ENCODE results near the gene ZIC1.

ZIC1 gene

DNA sequence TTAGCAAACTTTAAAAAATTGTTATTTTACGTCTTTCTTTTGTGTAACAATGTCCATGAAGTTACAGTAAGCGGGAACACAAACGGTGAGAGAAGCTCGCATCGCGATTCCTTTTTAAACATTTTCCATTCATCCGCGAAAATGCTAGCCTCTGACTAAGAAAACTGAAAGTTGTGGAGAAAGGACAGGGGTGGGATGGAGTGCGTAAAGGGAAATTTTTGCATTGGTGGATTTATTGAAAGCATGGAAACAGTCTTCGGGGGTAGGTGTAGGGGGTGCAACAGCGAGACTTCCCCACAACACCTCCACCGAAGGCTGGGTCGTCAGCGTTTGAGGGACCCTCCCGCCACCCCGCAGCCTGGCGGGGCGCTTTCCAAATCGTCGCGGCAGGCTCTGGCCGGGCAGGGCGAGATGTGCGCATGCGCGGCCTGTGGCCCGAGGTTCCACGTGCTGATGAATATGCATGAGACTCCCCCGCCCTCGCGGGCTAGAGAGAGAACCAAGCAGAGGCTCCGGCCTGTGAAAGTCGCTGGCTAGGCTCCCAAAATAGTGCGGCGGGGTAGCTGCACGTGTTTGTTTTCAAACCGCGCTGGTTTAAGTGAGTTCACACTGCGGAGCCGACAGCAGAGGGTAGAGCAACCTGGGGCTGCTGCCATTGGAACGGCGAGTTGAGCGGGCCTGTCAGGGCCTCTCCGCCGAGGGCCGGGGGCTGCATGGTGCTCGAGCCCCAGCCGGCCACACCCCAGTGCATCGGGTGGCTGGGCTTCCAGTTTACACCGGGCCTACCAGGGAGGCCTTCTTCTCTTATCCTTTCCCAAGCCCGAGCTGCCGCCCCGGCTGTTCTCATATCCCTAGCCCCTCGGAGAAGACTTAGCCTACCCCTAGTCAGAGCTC is 9.9 kb downstream of the ZIC1 start:
- Mint-ChIP-seq H3K27ac (no peak overlapping the region), H3K27me3 (peaks cover 75% of the 10 kb centered on the region), H3K36me3 (no peaks in the 10 kb centered on the region), H3K9me3 (no peaks in the 10 kb centered on the region), H3K4me1 (no peaks in the 10 kb centered on the region), H3K4me3 (no peak overlapping the region)
- no peak for ATAC-seq

DNA sequence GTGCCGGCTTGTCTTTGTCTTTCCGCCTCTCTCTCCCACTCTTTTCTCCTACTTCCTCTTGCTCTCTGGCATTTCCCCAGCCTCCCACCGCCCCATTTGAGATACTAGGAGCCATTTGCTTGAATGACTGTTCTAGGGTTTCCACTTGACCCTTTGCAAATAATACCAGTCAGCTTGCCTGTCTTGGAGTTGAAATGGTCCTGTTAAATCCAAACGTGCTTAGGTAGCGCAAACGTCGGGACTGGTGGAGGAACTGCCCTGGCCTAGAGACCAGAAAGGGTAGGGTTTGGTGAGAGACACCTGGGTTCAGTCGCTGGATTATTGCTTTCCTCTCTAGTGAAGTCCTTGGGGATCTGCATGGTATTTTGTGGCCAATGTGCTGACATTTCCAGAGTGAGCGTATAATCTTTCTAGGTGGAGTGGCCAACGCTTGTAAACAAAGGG is 10.6 kb downstream of the ZIC1 start:
- no peaks in the 10 kb centered on the region for H3K36me3 Mint-ChIP-seq
- H3K4me1 Mint-ChIP-seq, result no peaks in the 10 kb centered on the region
- H3K4me3 Mint-ChIP-seq, result no peak overlapping the region
- H3K27me3 Mint-ChIP-seq, result peaks cover 71% of the 10 kb centered on the region
- ATAC-seq, result no peak
- no peak overlapping the region for H3K27ac Mint-ChIP-seq
- no peaks in the 10 kb centered on the region for H3K9me3 Mint-ChIP-seq

DNA sequence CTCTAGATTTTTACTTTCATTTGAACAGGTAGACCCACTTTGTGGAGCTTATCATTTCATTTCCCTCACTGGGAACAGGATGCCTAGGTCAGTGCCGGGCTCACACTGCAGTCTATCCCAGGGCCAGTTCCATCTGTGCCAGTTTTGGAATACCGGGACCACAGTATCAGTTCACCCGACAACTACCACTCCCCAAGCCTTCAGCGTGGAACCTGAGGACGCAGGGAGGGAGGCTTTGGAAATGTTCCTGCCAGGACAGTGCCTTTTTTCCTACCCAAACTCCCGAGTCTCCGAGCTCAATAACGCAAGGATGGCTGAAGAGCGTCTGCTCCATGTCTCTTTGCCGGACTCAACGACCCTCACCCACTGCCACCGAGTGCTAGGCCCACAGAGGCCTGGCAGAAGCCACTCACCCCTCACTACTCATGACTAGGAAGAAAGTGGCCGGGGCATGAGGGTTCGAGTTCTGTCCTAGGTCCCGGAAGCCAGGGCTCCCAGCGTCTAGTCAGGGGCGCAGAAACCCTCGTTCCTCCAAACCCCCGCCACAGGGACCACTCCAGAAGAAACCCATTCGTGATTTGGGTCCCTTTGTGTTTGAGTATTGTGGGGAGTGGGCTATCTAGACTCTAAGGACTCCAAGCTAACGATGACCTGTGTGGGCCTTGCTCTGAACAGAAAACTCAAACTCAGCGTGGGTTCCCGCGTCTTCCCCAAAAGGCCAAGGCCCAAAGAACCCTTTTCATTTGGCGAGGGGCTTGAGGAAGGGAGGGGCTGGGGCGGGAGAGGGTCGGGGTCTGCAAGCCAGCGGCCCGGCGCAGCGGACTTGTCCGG is 11.4 kb downstream of the ZIC1 start:
- Mint-ChIP-seq H3K36me3 (no peaks in the 10 kb centered on the region), H3K27me3 (peaks cover 63% of the 10 kb centered on the region), H3K4me1 (no peaks in the 10 kb centered on the region), H3K27ac (no peak overlapping the region), H3K4me3 (no peak overlapping the region), H3K9me3 (no peaks in the 10 kb centered on the region)
- ATAC-seq, result no peak

DNA sequence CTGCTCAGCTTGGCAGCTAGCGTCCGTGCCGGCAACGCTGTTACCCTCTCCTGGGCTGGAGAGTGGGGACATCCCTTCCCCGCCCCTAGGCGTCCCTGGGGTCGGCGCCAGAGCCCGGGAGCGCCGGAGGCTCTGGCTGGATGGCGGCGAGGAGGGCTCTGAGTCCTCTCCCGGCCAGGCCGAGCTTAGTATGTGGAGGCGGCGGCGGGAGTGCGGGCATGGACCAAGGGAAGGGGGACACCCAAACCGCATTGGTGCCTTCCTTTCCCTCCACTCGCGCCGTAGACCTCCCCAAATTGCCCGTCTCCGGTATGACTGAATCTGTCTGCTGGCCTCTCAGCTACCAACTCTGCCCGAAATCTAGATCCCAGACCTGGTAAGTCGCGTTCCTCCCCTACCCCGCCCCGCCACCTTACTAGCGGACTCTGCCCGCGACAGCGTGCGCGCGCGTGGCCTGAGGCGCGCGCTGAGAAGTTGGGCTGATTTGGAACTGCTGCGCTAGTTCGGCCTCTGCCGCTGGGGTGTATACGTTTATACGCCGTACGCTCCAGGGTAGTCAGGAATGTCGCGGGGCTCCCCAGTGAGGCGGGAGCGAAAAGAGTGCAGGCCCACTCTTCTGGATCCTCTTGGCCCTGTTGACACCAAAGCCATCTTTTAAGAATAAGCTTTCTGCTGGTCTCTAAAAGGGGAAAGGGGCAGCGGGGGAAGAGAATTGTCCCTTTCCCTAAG is 12.2 kb downstream of the ZIC1 start:
- Mint-ChIP-seq H3K4me1 (no peaks in the 10 kb centered on the region), H3K4me3 (no peak overlapping the region), H3K36me3 (no peaks in the 10 kb centered on the region), H3K9me3 (no peaks in the 10 kb centered on the region), H3K27me3 (peaks cover 61% of the 10 kb centered on the region), H3K27ac (no peak overlapping the region)
- ATAC-seq, result no peak

DNA sequence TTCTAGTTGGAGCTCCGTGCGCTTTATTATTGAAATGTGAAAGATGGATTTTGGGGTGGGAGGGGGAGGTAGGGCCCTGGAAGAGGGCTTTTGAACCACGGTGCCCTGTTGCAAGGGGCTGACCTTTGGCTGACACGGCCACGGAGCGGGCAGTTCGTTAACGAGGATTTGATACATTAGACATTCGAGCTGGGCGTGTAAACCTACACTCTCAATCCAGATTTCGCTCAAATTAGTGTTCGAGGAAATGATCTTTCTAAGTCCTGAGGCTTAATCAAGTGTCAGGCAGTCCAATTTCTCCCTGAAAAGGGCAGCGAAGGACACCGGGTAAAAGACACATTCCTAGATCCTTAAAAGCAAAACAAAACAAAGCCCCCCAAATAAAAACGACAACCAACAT is 13.0 kb downstream of the ZIC1 start:
- ATAC-seq, result no peak
- Mint-ChIP-seq H3K4me3 (no peak overlapping the region), H3K36me3 (no peaks in the 10 kb centered on the region), H3K27ac (no peak overlapping the region), H3K27me3 (peaks cover 58% of the 10 kb centered on the region), H3K9me3 (no peaks in the 10 kb centered on the region), H3K4me1 (no peaks in the 10 kb centered on the region)

DNA sequence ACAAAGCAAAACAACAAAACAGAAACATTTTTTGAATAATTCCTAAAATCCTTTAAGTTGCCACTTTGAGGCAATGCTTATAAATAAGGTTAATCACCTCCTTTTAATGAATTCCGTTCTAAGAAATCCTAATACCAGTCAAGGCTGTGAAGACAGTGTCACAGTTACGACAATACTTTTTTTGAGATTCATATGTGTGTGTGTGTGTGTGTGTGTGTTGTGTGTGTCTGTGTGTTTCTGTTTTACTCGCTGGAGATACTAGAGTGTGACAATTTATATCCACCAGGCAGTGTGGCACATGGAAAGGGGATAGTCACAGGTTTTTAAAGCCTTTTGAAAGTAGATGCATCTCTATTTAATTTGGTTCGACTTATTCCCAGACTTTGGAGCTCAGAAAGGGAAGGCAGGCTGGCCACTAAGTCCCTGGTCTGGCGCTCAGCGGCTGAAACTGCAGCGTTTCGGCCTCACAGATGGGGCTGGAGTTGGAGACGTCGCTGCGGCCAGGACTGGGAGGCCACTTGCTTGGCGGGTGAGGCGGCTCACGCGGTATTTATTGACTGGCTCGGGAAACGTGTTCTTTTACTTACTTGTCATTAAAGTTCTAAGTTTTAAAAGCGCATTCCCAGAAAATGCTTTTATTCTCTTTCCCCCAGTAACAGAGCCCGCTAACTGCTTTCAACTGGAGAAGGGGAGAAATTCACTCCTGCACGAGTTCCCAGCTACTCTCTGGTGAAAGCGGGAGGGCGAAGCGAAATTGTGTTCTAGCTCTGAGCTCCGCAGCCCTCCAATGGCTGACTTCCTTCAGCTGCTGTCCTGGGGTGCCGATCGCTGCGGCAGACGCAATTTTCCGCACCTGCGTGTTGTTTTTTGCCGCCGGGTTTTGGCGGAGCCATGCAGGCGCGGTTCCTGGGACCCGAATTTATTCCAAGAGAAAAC is 13.7 kb downstream of the ZIC1 start:
- no peak for ATAC-seq
- H3K36me3 Mint-ChIP-seq, result no peaks in the 10 kb centered on the region
- peaks cover 51% of the 10 kb centered on the region for H3K27me3 Mint-ChIP-seq
- no peaks in the 10 kb centered on the region for H3K4me1 Mint-ChIP-seq
- H3K9me3 Mint-ChIP-seq, result no peaks in the 10 kb centered on the region
- no peak overlapping the region for H3K27ac Mint-ChIP-seq
- no peak overlapping the region for H3K4me3 Mint-ChIP-seq

DNA sequence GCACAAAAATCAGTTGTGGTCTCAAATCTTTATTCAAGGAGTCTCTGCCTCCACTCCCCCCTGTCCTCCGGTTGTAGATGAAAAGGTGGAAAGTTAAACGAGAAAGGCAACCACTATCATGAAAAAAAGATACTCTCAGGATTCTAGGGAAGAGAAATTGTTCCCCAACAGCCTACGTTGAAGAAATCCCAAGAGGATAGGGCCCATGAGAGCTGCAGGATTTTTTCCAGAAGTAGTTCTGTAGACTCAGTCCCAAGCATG is 14.3 kb downstream of the ZIC1 start:
- no peaks in the 10 kb centered on the region for H3K36me3 Mint-ChIP-seq
- no peaks in the 10 kb centered on the region for H3K4me1 Mint-ChIP-seq
- no peaks in the 10 kb centered on the region for H3K9me3 Mint-ChIP-seq
- peaks cover 45% of the 10 kb centered on the region for H3K27me3 Mint-ChIP-seq
- no peak overlapping the region for H3K27ac Mint-ChIP-seq
- H3K4me3 Mint-ChIP-seq, result no peak overlapping the region
- no peak for ATAC-seq

DNA sequence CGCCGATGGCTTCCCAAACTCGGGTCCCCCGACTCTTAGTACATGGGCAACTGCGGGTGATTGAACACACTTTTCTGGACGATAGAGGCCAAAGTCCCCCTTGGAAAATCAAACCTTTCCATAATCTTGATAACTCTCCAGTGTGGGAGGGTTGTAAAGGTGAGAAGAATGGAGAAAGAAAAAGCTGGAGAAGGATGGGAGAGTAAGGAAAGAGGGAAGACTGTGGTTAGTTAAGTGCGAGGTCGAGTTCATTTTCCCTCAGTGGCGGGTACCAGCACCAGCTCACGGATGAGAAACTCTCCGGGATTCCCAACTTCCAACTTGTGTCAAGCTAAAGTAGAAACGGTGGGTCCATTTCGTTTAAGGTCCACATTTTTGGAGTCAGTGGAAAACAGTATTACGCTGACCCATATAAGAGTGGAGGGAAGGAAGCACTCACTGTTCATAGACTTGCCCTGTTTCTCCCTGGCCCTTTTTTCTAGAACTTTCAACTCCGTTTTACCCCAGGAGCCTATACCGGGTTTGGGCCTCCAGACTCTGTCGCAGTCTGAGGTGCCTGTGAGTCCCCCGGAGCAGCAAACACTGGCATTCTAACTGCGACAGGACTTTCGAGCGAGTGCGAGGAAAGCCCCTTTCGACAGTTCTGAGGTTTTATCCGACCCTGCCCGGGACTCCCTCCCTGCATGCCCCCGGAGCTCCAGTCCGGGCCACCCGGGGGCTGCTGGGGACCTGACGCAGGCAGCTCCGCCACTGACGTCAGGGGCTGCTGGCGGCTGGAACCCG is 14.8 kb downstream of the ZIC1 start:
- Mint-ChIP-seq H3K27me3 (peaks cover 40% of the 10 kb centered on the region), H3K4me1 (no peaks in the 10 kb centered on the region), H3K27ac (no peak overlapping the region), H3K9me3 (no peaks in the 10 kb centered on the region), H3K36me3 (no peaks in the 10 kb centered on the region), H3K4me3 (no peak overlapping the region)
- ATAC-seq, result no peak

DNA sequence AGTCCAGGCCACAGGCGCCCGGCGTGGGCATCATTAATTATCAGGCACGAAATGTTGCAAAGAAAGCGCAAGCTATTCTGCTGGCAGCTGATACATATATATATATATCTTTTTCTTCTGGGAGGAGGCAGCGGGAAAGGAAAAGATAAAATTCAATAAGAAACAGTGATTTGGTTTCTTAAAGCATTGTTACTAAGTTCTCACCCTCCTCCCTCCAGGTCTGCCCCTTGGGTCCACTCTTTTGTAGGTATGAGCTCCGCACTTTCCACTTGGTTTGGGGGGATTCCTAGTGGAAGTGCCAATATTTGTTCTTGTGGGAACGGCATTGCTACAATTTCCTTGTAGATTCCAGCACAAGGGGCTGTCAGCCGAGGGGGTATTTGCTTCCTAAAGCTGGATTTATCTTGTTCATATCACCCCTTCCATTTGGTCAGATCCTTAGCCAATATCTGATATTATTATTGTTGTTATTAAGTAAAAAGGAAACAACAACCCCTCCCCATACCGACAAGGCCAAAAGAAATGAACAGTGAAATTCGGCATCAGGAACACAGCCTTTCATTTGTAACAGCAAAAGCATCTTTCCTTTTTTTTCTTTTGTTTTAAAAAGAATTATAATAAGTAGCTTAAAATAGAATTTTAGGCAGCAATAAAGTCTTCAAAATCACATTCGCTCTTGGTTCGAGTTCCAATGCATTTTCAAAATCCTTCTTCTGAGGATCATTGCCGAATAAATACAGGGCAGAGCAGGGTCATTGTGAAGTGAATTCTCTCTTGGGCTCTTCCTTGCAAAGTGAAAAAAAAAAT is 15.6 kb downstream of the ZIC1 start:
- no peak overlapping the region for H3K4me3 Mint-ChIP-seq
- no peaks in the 10 kb centered on the region for H3K4me1 Mint-ChIP-seq
- no peaks in the 10 kb centered on the region for H3K9me3 Mint-ChIP-seq
- no peak for ATAC-seq
- H3K36me3 Mint-ChIP-seq, result no peaks in the 10 kb centered on the region
- H3K27me3 Mint-ChIP-seq, result peaks cover 32% of the 10 kb centered on the region
- H3K27ac Mint-ChIP-seq, result no peak overlapping the region

DNA sequence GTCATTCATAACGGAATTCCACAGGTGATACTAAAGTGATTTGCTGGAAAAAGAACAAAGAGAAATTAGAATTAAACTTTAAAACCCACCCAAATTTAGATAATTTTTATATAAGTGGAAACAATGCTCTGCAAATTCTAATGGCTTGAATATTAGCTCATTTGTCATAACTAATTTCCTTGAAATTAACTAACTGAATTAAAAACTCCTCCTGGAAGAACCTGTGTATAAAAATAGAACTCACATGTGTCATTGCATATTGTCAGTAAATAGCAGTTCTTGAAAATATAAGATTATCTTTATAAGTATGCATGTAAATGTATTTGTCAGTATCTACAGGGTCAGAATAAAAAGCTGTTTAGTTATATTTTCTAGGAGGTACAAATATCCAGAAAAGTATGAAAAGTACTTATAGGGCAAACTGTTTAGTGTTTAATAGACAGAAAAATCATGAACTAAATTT is 16.3 kb downstream of the ZIC1 start:
- H3K36me3 Mint-ChIP-seq, result no peaks in the 10 kb centered on the region
- H3K4me1 Mint-ChIP-seq, result no peaks in the 10 kb centered on the region
- H3K9me3 Mint-ChIP-seq, result no peaks in the 10 kb centered on the region
- no peak overlapping the region for H3K27ac Mint-ChIP-seq
- ATAC-seq, result no peak
- peaks cover 26% of the 10 kb centered on the region for H3K27me3 Mint-ChIP-seq
- no peak overlapping the region for H3K4me3 Mint-ChIP-seq

DNA sequence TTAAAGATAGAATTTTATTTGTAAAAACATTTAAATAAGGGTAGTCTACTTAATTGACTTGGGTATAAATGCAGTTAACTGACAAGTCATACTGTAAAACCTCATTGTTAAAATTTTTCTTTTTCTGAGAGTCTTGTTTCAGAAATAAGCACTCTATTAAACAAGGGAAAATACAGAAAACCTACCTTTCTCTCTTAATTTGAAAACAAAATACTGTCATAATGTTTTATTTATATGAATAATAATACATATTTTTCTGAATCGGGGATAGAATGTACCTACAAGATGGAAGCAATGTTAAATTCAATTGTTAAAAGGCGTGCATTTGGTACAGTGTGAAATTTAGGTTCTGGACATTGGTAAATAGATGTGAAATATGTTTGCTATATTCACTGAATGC is 17.8 kb downstream of the ZIC1 start:
- no peak for ATAC-seq
- peaks cover 23% of the 10 kb centered on the region for H3K27me3 Mint-ChIP-seq
- no peaks in the 10 kb centered on the region for H3K9me3 Mint-ChIP-seq
- H3K27ac Mint-ChIP-seq, result no peak overlapping the region
- no peaks in the 10 kb centered on the region for H3K36me3 Mint-ChIP-seq
- H3K4me3 Mint-ChIP-seq, result no peak overlapping the region
- H3K4me1 Mint-ChIP-seq, result no peaks in the 10 kb centered on the region

DNA sequence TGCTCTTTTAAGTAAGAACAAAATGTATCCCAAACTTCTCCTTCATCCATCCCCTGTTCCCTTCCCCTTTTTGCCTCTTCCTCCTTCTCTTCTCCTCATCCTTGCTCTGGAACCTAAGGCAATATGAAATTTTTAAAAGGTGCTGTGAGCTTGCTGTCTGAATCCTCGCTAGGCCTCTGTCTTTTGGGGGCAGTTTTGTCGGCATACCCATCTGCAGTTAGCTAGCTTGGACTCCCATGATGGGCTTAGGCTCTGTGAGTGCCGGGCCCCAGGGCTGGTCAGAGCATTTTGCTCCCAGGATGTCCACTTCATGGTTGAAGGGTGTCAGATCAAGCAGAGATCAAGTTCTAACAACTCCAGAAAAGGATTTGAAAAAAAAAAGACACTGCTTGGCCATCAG is 18.6 kb downstream of the ZIC1 start:
- Mint-ChIP-seq H3K4me1 (no peaks in the 10 kb centered on the region), H3K27me3 (peaks cover 15% of the 10 kb centered on the region), H3K4me3 (no peak overlapping the region), H3K9me3 (no peaks in the 10 kb centered on the region), H3K27ac (no peak overlapping the region), H3K36me3 (no peaks in the 10 kb centered on the region)
- no peak for ATAC-seq

DNA sequence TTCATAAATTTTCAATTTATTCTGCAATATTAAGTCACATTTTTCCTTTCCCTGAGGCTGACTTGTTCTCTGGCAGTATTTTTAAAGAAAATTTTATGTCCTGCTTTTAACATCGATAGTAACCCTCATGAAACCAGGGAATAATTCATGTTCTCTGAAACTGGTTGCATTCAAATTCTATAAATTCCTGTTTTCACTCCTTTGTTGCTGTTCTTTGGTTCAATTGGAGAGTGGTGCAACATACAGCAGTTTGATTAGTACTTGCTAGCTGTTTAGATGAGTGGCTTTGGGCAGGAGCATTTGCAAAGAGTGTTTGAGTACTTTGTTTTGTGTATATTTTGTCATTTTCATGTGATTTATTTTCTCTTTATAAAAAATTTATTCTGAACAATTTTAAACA is 19.2 kb downstream of the ZIC1 start:
- Mint-ChIP-seq H3K27ac (no peak overlapping the region), H3K9me3 (no peaks in the 10 kb centered on the region), H3K36me3 (no peaks in the 10 kb centered on the region), H3K4me3 (no peak overlapping the region), H3K27me3 (peaks cover 9% of the 10 kb centered on the region), H3K4me1 (no peaks in the 10 kb centered on the region)
- ATAC-seq, result no peak
